Gastrocnemius medialis (tissue), 4 donors: ENCODE data around the gene GNAI3.

Experiments used
- POLR2A ChIP-seq, 2 donors: fragments of 450-650 bp; IDR thresholded peaks; one replicate each; pipeline ENCODE4 v1.6.1; 2017; ENCODE audit warnings: antibody characterized with exemption in 2 of 2, mild to moderate bottlenecking in 2 of 2, moderate library complexity in 2 of 2
- TF ChIP-seq, protein P1 (sequence below), 5 experiments: fragments of 450-650 bp in 3 of 5; fragments of 200-600 bp in 2 of 5; sonication (generic) in 2 of 5; IDR thresholded peaks in 4 of 5; conservative IDR thresholded peaks in 1 of 5; 1 replicate in 4 of 5; 2 replicates in 1 of 5; pipeline ENCODE4 v1.5.1; 2016 to 2019; ENCODE audit warnings: antibody characterized with exemption in 5 of 5, mild to moderate bottlenecking in 3 of 5, moderate library complexity in 3 of 5

DNA sequence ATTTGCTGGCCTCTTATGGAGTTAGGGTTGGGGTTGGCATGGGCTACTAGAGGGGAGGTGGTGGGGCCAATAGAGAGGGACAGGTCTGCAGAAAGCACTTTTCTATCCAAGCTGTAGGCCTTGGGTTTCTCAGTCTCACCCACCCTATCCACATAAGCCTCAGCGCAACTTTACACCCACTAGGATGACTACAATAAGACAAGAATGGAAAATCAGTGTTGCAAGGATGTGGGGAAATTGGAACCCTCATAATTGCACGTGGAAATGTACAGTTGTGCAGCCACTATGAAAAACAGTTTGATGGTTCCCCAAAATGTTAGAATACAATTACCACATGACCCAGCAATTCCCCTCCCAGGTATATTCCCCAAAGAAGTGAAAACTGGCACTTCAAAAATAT, 93.4 kb downstream of the GNAI3 start:
- TF ChIP-seq, protein P1, sequence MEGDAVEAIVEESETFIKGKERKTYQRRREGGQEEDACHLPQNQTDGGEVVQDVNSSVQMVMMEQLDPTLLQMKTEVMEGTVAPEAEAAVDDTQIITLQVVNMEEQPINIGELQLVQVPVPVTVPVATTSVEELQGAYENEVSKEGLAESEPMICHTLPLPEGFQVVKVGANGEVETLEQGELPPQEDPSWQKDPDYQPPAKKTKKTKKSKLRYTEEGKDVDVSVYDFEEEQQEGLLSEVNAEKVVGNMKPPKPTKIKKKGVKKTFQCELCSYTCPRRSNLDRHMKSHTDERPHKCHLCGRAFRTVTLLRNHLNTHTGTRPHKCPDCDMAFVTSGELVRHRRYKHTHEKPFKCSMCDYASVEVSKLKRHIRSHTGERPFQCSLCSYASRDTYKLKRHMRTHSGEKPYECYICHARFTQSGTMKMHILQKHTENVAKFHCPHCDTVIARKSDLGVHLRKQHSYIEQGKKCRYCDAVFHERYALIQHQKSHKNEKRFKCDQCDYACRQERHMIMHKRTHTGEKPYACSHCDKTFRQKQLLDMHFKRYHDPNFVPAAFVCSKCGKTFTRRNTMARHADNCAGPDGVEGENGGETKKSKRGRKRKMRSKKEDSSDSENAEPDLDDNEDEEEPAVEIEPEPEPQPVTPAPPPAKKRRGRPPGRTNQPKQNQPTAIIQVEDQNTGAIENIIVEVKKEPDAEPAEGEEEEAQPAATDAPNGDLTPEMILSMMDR (IDR thresholded peaks at IDR 0.05 in 4 of 5, conservative IDR thresholded peaks at IDR 0.05 in 1 of 5): no peak
- no peak for TF ChIP-seq POLR2A (IDR thresholded peaks at IDR 0.05)
